Stimulated activated naive CD4-positive, alpha-beta T cell (primary cell): ENCODE measurements around the gene PANK3.
"Not testable (repeated sequence)": the region's sequence is repeated elsewhere in the genome, so short reads cannot be mapped to it uniquely, and the experiment has no call there.

Experiments
- DNase-seq, 6 experiments: peaks; one replicate each; lab custom pipeline; 2025; lab: John Stamatoyannopoulos, UW

Gene PANK3

GRCh38 chr5:168552146-168552545 lies 27.0 kb downstream of the PANK3 start:
- DNase-seq = no peak

GRCh38 chr5:168550656-168551055 lies 28.5 kb downstream of the PANK3 start:
- no peak for DNase-seq

GRCh38 chr5:168549554-168549953 lies 29.6 kb downstream of the PANK3 start:
- DNase-seq = no peak

GRCh38 chr5:168537176-168537575 lies 42.0 kb downstream of the PANK3 start:
- DNase-seq = no peak

GRCh38 chr5:168534351-168534750 lies 44.8 kb downstream of the PANK3 start:
- not testable (repeated sequence) for DNase-seq

- DNase-seq = no peak
Measured at GRCh38 chr5:168531987-168532864, 46.9 kb downstream of the PANK3 start.

- no peak for DNase-seq
Measured at GRCh38 chr5:168531191-168531590, 48.0 kb downstream of the PANK3 start.

GRCh38 chr5:168530621-168531150 lies 48.5 kb downstream of the PANK3 start:
- no peak for DNase-seq

GRCh38 chr5:168529374-168530234 lies 49.6 kb downstream of the PANK3 start:
- DNase-seq = no peak

- DNase-seq = peak in 2 of 6 experiments; percentile 6 to 14
Measured at GRCh38 chr5:168528521-168529373, 50.4 kb downstream of the PANK3 start, which contains the start of gene FBLL1. FBLL1 (plus strand) TSS chr5:168529305; CDS start chr5:168529505, 200 bp downstream.

- no peak for DNase-seq
Measured at GRCh38 chr5:168527756-168528295, 51.3 kb downstream of the PANK3 start.

GRCh38 chr5:168525856-168526255 lies 53.3 kb downstream of the PANK3 start:
- DNase-seq = no peak

- no peak for DNase-seq
Measured at GRCh38 chr5:168513861-168514428, 65.2 kb downstream of the PANK3 start.

GRCh38 chr5:168502563-168503237 lies 76.5 kb downstream of the PANK3 start:
- no peak for DNase-seq
